ENCODE measurements around the gene BTG1. TPM values are rescaled to one million over a fixed set of nuclear protein-coding genes. Genes with fewer than 3 reads are reported as not detected.

The BTG1 gene
- total and polyA plus RNA-seq, 2 of the 8 experiments (the other 6 are each of a cell fraction or from before 2014, with no cell fraction given), result 17.1 to 32.7 TPM

GRCh38 chr12:92098594-92099380 is 46.9 kb downstream of the BTG1 start (continued):
- TF ChIP-seq EZH2 (IDR thresholded peaks at IDR 0.05; ENCODE audit: low read depth, low read length, severe bottlenecking) (no peak), BRCA1 (IDR thresholded peaks at IDR 0.05; ENCODE audit: low read depth, low read length) (no peak), NRF1 (IDR thresholded peaks at IDR 0.05; ENCODE audit: low read depth, low read length) (no peak), BACH1 (IDR thresholded peaks at IDR 0.05; ENCODE audit: low read length) (no peak), EGR1 (IDR thresholded peaks at IDR 0.05; ENCODE audit: borderline replicate concordance, low read depth, low read length) (no peak)
